Vagina (tissue), 2 donors: Measurements from ENCODE around the gene HFM1. TPM values are rescaled to one million over a fixed set of nuclear protein-coding genes. Genes with fewer than 3 reads are reported as not detected.

Experiments used
- DNase-seq, 2 donors: peaks; one replicate each; pipeline ENCODE4 v3.0.0-alpha.2; 2017; ENCODE audit errors: extremely low spot score in 2 of 2
- H3K27ac ChIP-seq: fragments of 200-600 bp; sonication (generic); one replicate; pipeline ENCODE4 v1.5.1; 2019
- H3K27me3 ChIP-seq: fragments of 200-600 bp; sonication (generic); one replicate; pipeline ENCODE4 v1.5.1; 2019
- H3K36me3 ChIP-seq, 2 donors: fragments of 200-600 bp; sonication (generic); one replicate each; pipeline ENCODE4 v1.5.1; 2017 to 2019
- H3K4me1 ChIP-seq: fragments of 200-600 bp; sonication (generic); one replicate; pipeline ENCODE4 v1.5.1; 2019
- H3K4me3 ChIP-seq, 2 donors: fragments of 200-600 bp; sonication (generic); 1 replicate in 1 of 2; 2 replicates in 1 of 2; pipeline ENCODE4 v1.5.1; 2016 to 2019
- H3K9me3 ChIP-seq: fragments of 200-600 bp; sonication (generic); one replicate; pipeline ENCODE4 v1.5.1; 2019
- POLR2A ChIP-seq, 2 donors: fragments of 450-650 bp; IDR thresholded peaks; one replicate each; pipeline ENCODE4 v1.6.1; 2017; ENCODE audit warnings: antibody characterized with exemption in 2 of 2, mild to moderate bottlenecking in 2 of 2, moderate library complexity in 2 of 2
- POLR2AphosphoS5 ChIP-seq, 2 donors: sonication (generic); formaldehyde crosslinking; IDR thresholded peaks; one replicate each; pipeline ENCODE4 v1.9.0; 2017; ENCODE audit warnings: antibody characterized with exemption in 2 of 2, mild to moderate bottlenecking in 2 of 2, low read depth in 1 of 2; ENCODE audit not compliant: insufficient read depth in 1 of 2
- intact Hi-C: fragments of 100-400 bp; cut with DNase I; formaldehyde crosslinking; loops from one replicate; pipeline ENCODE4 v1.15.1; 2023
- total RNA-seq: library from RNA; depleted of rRNA; stranded (reverse); fragments of >200 nt; gene quantifications from one replicate; pipeline ENCODE4 v1.2.3, GENCODE V29; 2016
- TF ChIP-seq, protein P1 (sequence below), 3 experiments: fragments of 450-650 bp in 2 of 3; fragments of 200-600 bp in 1 of 3; sonication (generic) in 1 of 3; IDR thresholded peaks; one replicate each; pipeline ENCODE4 v1.5.1; 2017 to 2019; ENCODE audit warnings: antibody characterized with exemption in 3 of 3, mild to moderate bottlenecking in 2 of 3, moderate library complexity in 2 of 3

Gene HFM1
- total RNA-seq, 1 donor from 2014 or later: 9.3 TPM

DNA sequence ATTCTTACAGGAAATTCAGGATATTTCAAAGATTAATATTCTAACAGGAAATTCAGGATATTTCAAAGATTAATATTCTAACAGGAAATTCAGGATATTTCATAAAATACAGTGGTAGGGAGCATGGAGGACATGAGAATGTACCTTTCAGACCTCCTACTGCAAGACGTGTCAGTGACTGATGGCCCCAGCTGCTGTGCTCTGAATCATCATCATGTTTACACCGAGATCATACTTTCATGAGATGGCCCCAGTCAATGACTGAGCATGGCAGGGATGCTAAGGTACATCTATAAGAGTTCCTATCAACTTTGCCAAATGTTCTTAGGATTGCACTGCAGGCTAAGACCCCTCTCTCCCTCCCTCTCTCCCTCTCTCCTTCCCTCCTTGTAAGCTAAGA, 69.0 kb downstream of the HFM1 start:
- DNase-seq: no peak
- H3K27me3 ChIP-seq: no peaks in the 10 kb centered on the region
- no peaks in the 10 kb centered on the region for H3K9me3 ChIP-seq
- intact Hi-C loops: no loop called here
- H3K4me3 ChIP-seq: no peak overlapping the region
- H3K36me3 ChIP-seq: no peaks in the 10 kb centered on the region
- no peaks in the 10 kb centered on the region for H3K4me1 ChIP-seq
- no peak overlapping the region for H3K27ac ChIP-seq
- no peak for TF ChIP-seq POLR2AphosphoS5 (IDR thresholded peaks at IDR 0.05; ENCODE audit: insufficient read depth in 1 of 2, low read depth in 1 of 2)
- TF ChIP-seq, protein P1, sequence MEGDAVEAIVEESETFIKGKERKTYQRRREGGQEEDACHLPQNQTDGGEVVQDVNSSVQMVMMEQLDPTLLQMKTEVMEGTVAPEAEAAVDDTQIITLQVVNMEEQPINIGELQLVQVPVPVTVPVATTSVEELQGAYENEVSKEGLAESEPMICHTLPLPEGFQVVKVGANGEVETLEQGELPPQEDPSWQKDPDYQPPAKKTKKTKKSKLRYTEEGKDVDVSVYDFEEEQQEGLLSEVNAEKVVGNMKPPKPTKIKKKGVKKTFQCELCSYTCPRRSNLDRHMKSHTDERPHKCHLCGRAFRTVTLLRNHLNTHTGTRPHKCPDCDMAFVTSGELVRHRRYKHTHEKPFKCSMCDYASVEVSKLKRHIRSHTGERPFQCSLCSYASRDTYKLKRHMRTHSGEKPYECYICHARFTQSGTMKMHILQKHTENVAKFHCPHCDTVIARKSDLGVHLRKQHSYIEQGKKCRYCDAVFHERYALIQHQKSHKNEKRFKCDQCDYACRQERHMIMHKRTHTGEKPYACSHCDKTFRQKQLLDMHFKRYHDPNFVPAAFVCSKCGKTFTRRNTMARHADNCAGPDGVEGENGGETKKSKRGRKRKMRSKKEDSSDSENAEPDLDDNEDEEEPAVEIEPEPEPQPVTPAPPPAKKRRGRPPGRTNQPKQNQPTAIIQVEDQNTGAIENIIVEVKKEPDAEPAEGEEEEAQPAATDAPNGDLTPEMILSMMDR (IDR thresholded peaks at IDR 0.05): no peak
- no peak for TF ChIP-seq POLR2A (IDR thresholded peaks at IDR 0.05)

GRCh38 chr1:91334856-91335255, 69.8 kb downstream of the HFM1 start:
- Histone ChIP-seq H3K36me3 (no peaks in the 10 kb centered on the region), H3K27me3 (no peaks in the 10 kb centered on the region), H3K4me3 (no peak overlapping the region), H3K4me1 (no peaks in the 10 kb centered on the region), H3K27ac (no peak overlapping the region), H3K9me3 (no peaks in the 10 kb centered on the region)
- intact Hi-C loops: no loop called here
- DNase-seq: no peak
- no peak for TF ChIP-seq POLR2AphosphoS5 (IDR thresholded peaks at IDR 0.05; ENCODE audit: insufficient read depth in 1 of 2, low read depth in 1 of 2)
- TF ChIP-seq, protein P1 (IDR thresholded peaks at IDR 0.05): no peak
- TF ChIP-seq POLR2A (IDR thresholded peaks at IDR 0.05): no peak

DNA sequence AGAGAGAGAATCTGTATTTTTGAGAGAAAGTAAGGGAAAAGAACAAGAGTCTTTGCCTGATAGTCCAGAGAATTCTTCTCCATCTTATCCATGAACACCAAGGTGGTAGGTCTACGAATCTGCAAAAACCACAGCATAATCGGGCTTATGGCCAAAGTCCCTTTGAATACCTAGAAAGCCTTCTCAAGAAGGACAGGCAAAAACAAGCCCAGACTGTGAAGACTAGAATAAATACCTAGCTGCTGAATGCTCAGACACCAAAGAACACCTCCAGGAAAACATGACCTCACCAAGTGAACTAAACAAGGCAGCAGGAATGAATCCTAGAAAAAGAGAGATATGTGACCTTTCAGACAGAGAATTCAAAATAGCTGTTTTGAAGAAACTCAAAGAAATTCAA, 79.2 kb downstream of the HFM1 start:
- TF ChIP-seq POLR2AphosphoS5 (IDR thresholded peaks at IDR 0.05; ENCODE audit: insufficient read depth in 1 of 2, low read depth in 1 of 2) (no peak), POLR2A (IDR thresholded peaks at IDR 0.05) (no peak)
- TF ChIP-seq, protein P1 (IDR thresholded peaks at IDR 0.05): no peak
- Histone ChIP-seq H3K27ac (no peak overlapping the region), H3K4me3 (no peak overlapping the region), H3K27me3 (no peaks in the 10 kb centered on the region), H3K4me1 (no peaks in the 10 kb centered on the region), H3K36me3 (no peaks in the 10 kb centered on the region), H3K9me3 (no peaks in the 10 kb centered on the region)
- no peak for DNase-seq
- intact Hi-C loops: no loop called here

DNA sequence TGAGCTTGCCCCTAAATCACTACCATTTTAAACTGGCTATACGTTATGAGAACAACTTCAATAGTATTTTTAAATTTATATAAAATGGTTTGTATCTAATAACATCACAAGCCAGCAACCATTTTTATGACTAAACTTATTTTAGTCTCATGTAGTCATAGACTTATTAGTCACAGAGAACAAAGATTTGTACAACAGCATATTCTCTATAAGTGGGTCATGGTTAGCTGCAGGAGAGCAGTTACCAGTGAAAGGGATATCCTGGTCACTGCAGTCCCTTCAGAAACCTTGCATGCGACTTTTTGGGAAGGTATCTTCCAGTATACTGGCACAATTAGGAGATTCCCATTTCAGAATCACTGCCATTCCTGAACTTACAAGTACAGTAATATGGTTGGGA, 90.0 kb downstream of the HFM1 start:
- no peaks in the 10 kb centered on the region for H3K27me3 ChIP-seq
- no peaks in the 10 kb centered on the region for H3K4me1 ChIP-seq
- H3K9me3 ChIP-seq: no peaks in the 10 kb centered on the region
- intact Hi-C loops: no loop called here
- H3K36me3 ChIP-seq: no peaks in the 10 kb centered on the region
- no peak for TF ChIP-seq POLR2AphosphoS5 (IDR thresholded peaks at IDR 0.05; ENCODE audit: insufficient read depth in 1 of 2, low read depth in 1 of 2)
- no peak overlapping the region for H3K4me3 ChIP-seq
- DNase-seq: no peak
- no peak overlapping the region for H3K27ac ChIP-seq

- H3K27ac ChIP-seq: no peak overlapping the region
- H3K9me3 ChIP-seq: no peaks in the 10 kb centered on the region
- no peak overlapping the region for H3K4me3 ChIP-seq
- no peak for DNase-seq
- H3K36me3 ChIP-seq: no peaks in the 10 kb centered on the region
- no peak for TF ChIP-seq POLR2AphosphoS5 (IDR thresholded peaks at IDR 0.05; ENCODE audit: insufficient read depth in 1 of 2, low read depth in 1 of 2)
- TF ChIP-seq POLR2A (IDR thresholded peaks at IDR 0.05): no peak
- TF ChIP-seq, protein P1 (IDR thresholded peaks at IDR 0.05): no peak
- no peaks in the 10 kb centered on the region for H3K27me3 ChIP-seq
- intact Hi-C loops: no loop called here
- H3K4me1 ChIP-seq: no peaks in the 10 kb centered on the region
Measured at GRCh38 chr1:91311672-91312071, 93.0 kb downstream of the HFM1 start.

DNA sequence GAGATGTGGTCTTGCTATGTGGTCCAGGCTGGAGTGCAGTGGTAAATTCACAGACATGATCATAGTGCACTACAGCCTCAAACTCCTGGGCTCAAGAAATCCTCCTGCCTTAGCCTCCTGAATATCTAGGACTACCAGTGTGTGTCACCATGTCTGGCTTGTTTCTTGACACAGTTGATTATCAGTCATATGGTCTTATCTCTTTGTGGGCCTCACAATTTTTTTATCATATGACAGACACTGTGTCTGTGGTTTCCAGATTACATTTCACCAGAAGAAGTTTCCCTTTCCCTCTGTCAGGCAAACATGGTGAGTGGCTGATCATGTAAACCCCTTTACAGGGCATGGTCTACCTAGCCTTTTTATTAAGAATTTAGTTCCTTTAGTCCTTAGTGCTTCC, 96.1 kb downstream of the HFM1 start:
- H3K27me3 ChIP-seq: no peaks in the 10 kb centered on the region
- H3K9me3 ChIP-seq: no peaks in the 10 kb centered on the region
- no peak for DNase-seq
- H3K27ac ChIP-seq: no peak overlapping the region
- H3K4me1 ChIP-seq: no peaks in the 10 kb centered on the region
- TF ChIP-seq, protein P1 (IDR thresholded peaks at IDR 0.05): no peak
- TF ChIP-seq POLR2A (IDR thresholded peaks at IDR 0.05) (no peak), POLR2AphosphoS5 (IDR thresholded peaks at IDR 0.05; ENCODE audit: insufficient read depth in 1 of 2, low read depth in 1 of 2) (no peak)
- H3K36me3 ChIP-seq: no peaks in the 10 kb centered on the region
- H3K4me3 ChIP-seq: no peak overlapping the region
- intact Hi-C loops: no loop called here
